ENCODE measurements around the gene ZNF771.

The ZNF771 gene

DNA sequence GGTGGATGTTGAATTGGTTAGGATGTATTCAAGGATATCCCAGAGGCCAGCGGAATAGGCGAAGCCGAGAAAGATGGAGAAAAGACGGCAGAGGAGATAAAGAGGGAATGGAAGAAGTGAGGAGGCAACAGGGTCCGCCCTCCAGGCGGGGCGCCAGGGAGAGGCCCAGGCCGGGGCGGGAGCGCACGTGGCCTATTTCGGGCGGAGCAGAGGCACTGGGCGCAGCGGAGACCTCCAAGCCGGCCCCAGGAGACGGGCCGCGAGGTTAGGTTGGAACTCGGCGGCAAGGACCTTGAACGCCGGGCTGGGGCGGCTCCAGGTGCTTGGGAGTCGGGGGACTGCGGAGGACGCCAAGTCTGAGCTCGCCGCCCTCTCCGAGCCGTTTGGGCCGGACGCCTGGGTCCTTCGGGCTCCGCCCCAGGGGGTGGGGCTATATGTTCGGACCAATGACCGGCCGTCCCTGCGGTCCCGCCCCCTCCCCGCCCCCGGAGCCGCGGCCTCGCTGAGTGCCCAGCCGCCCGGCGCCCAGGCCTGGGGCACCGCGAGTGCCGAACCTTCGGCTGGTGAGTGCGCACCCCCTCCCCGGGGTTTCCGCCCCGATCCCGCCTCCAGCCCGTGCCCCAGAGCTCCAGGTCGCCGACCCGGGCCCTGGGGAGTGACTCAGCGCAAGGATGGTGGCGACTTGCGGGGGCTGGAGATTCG is at the start of gene ZNF771:
ZNF771 (plus strand) TSS at position 505 of the 702 bp plus-strand sequence. CDS start 448 bp downstream, outside the sequence.
- DNase-seq (ENCODE audit: low read depth in 2 of 2) = peak; percentile 77 to 85

DNA sequence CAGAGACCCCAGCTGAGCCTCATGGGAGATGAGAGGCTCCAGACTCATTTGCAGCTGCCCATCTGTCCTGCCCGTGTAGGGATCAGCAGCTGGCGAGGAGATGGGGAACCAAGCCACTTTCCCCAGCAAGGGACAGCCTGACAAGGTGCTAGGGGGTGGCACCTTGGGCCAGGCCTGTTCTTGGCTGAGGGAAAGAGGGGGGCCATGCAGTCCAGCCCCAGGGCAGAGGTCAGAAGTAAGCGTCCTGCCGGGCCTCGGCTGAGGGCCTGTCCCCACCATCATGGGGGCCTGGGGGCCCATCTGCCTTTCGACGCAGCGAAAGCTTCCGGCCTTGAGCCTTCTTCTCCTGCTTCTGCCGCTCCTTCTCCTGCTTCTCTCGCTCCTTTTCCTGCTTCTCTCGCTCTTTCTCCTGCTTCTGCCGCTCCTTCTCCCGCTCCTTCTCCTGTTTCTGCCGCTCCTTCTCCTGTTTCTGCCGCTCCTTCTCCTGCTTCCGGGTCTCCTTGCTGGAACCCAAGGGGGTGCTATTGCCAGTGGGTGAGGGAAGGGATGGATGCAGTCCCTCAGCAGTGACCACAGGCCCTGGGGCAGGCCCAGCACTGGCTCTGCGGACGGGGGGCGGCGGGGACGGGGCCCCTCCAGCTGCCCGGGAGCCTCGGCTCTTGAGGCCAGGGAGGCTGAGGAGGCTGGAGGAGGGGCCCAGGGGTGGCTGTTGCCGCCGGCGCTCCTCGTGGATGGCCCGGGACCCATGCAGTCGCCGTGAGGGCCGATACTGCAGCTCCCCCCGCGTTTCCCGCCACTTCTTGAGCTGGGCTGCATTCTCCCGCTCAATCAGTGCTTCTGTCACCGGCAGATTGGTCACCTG is 49.5 kb upstream of the ZNF771 start:
- DNase-seq (ENCODE audit: low read depth in 2 of 2) = no peak

DNA sequence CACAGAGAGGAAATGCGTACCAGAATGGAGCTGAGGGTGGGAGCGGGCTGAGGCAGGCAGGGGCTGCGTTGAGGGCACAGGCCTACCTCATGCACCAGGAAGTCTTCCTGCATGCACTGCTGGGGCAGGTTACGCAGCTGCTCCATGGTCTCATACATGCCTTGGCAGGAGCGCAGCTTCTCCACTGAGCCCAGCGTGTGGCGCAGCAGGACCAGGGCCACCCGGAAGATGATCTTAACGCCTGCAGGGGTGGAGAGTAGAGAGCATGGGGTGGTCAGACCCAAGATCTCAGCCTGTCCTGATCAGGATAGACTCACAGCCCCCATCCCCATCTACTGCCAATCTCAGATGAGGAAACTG is 48.8 kb upstream of the ZNF771 start:
- DNase-seq (ENCODE audit: low read depth in 2 of 2) = no peak

DNA sequence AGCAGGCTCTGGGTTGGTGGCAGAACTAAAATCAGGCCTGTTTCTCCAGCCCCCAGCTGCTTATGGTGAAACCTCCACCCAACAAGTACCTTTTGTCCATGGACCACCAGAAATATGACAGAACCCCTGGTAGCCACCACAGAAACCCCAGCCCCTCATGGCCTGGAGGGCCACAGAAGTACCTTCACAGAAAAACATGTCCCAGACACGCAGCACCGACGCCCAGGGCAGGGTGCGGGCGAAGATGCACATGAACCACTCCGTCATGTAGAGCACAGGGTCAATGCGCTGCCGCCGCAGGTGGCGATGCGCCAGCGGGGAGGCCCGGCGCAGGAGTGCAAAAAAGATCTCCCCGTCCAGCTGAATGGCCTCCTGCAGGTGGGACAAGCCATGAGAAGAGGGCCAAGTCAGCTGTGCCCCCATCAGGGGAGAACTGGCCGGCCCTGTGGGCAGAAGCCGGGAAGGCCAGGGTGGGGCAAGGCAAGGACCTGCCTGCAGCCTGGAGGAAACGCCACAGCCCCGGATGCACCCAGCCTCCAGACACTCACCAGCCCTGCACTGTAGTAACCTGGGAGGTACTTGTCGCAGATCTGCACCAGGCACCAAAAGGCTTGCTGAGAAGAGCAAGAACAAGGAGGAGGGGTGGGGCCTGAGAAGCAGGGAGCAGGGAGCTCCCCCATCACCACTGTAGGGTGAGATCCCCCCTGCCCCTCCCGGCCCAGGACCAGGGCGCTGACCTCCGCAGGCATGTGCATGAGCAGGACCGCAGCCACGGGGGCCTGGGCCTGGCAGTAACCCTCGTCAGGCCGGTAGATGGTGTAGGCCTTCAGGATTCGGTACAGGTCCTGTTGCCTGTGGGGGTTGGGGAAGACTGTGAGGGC is 48.2 kb upstream of the ZNF771 start:
- no peak for DNase-seq (ENCODE audit: low read depth in 2 of 2)

DNA sequence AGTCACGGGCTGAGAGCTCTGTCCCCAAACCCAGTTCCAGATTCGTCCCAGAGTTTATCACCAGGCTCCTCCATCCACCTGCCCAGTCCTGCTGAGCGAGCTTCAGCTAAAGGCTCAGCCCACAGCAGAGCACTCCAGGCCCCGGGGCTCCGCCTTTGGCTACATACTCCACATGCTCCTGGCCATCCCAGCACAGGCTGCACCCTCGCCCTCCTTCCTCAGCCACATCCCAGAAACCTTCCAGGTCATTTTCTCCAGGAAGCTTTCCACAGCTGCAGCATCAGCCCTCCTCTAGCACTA is 47.6 kb upstream of the ZNF771 start:
- DNase-seq (ENCODE audit: low read depth in 2 of 2) = no peak

DNA sequence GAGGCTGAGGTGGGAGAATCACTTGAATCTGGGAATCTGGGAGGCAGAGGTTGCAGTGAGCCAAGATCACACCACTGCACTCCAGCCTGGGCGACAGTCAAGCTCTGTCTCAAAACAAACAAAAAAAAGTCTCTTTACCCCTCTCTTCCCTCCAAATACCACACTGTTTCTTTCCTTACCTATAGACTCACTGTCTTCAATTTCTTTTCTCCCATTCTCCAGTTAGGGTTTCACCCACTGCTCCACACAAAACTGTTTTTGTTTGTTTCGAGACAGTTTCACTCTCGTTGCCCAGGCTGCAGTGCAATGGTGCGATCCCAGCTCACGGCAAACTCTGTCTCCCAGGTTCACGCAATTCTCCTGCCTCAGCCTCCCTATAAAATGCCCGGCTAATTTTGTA is 46.2 kb upstream of the ZNF771 start:
- no peak for DNase-seq (ENCODE audit: low read depth in 2 of 2)

DNA sequence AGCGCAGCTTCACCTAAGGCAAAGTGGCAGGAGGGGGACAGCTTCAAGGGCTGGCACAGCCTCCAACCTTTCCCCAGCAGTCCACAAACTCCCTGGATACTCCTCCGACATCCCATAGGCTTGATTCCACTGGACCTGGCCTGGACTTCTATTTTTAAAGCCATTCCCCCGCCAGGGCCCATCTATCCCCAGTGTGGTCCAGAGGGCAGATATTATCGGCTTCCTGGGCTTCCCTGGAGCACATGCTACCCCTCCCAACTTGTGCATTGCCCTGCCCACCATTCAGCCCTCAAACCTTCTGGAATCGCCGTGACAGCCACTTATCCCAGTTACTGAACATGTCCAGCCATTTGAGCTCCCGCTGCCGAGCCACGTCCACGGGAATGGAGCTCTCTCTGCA is 42.2 kb upstream of the ZNF771 start:
- no peak for DNase-seq (ENCODE audit: low read depth in 2 of 2)

DNA sequence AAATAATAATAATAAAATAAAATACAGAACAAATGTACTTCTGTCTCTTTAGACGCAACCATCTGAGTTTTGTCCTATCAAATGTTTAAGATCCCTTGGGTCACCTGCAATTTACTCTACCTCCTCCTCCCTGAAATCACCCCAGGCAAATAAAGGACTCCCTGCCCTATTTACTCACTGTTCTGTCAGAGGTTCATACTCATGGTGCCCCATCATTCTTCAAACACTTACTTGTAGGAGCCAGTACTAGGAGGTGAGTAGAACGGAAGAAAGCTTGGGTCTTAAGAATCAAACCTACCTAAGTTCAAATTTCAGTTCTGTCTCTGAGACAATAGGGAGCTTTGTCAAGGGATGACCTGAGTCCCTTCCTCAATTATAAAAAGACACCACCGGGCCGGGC is 40.9 kb upstream of the ZNF771 start:
- DNase-seq (ENCODE audit: low read depth in 2 of 2) = no peak

DNA sequence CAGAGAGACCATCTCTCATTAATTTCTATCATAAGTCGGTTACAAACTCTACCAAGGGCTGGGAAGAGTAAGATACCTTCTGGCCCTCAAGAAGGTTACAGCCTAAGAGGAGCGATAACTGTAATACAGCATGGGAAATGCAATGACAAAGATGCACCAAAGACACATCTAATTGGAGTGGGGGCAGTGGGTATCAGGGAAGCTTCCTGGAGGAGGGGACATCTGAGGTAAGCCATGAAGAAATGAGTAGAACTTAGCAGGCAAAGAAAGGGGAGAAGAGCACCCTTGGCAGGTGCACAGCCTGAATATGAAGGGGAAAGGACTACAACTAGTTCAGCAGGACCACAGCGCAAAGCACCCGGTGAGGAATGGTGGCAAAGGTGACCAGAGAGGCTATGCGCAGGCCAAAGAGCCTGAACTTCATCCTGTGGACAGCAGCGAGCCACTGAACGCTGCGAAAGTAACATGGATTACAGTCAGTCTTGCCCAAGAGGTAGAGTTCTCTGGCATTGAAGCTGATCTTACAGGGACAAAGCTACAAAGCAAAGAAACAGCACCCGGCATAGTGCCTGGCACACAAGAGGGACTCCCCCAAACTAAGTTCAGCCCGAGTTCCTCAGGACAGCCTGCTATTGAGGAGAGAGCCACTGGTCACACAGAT is 39.9 kb upstream of the ZNF771 start:
- DNase-seq (ENCODE audit: low read depth in 2 of 2) = no peak

DNA sequence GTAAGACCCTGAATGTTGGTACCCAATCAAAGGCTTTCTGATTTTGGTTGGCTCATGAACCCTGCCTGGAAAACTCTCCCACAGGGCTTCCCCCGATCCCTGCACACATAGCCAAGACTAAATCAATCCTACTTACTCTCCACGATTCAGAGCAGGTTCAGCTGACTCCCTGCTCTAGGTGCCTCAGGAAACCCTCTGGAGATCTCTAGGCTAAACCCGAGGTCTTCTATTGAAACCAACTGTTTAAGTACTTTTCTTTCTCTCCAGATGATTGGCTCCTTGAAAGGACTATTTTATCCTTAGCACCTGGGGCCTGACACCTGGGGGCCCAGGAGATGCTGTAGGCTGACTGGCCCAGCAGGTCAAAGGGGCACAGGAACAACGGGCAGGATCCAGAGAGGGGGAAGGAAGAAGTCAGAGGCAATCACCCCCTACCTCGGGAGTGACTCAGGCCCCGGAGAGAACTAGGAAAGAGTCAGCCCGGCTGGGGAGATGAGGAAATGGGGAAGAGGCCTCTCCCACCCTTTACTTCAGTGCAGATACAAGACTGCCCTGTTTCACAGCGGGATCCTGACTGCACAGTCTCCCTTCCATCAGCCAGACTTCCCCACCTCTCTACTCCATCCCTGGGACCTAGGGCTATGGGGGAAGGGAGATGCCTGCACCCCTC is 39.1 kb upstream of the ZNF771 start:
- no peak for DNase-seq (ENCODE audit: low read depth in 2 of 2)

DNA sequence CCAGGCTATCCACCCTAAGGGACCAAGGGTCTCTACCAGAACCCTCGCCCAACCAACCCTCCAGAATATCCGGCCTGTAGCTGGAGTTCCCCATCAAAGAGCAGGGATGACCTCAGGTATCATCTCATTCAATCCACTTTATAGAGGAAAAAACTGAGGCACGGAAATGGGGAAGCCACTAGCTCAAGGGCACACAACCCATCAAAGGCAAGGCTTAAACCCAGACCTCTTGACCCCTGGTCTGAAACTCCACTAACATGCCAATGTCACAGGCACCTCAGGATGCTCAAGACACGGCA is 38.7 kb upstream of the ZNF771 start:
- no peak for DNase-seq (ENCODE audit: low read depth in 2 of 2)

DNA sequence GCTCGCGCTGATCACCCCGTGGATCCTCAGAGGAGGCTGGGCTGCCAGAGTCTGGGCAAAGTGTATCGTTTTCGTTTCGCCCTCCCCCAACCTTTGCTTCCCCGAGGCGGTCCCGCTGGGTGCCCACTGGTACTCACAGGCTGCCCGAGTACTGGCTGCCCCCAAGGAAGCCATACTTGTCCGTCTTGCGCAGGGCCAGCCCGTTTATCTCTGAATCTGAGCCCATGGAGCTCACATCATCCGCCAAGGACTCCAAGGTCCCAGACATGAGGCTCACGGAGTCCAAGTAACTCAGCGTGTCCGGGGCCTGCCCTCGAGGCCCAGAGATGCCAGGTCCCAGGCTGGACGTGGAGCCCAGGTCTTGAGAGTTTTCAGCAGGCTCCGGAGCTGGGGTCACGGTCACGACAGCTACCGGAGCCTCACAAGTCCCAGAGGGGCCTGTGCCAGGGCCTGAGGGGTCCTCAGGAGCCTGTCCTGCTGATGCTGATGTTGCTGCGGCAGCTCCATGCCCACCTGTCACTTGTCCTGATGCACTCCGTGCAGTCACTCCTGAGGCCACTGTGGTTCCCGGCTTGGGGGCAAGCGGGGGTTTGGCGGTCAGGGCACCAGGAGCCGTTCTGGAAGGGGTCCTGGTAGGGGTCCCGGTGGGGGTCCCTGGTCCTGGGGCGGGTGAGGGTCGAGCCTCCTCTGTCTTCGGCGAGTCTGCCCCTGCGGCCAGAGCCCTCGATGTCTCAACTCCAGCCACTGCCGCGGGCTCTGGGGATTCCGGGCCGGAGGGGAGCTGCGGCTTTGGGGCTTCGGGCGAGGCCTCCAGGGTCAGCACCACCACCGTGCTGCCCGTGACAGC is 38.1 kb upstream of the ZNF771 start:
- no peak for DNase-seq (ENCODE audit: low read depth in 2 of 2)

DNA sequence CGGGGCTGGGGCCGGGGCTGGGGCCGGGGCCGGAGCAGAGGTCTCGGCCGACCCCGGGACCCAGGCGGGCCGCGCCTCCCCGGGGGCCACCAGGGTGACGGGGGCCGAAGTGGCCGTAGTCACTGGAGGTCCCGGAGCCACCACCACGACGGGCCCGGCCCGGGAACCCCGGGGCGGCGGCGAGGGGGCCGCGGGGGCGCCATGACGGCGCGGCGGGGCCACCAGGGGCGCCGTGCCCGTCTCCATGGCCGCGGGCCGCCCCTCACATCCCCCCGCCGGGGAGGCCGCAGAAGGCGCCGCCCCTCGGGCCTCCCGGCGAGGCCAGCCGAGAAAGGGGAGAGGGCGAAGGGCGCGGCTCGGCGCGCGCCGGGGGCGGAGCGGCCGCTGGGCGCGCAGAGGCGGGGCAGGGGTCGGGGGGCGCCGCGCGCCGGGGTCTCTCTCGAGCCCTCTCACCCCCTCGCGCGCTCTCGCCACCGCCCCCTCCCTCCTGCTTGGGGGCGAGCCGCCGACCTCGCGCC is 37.4 kb upstream of the ZNF771 start:
- DNase-seq (ENCODE audit: low read depth in 2 of 2) = no peak

DNA sequence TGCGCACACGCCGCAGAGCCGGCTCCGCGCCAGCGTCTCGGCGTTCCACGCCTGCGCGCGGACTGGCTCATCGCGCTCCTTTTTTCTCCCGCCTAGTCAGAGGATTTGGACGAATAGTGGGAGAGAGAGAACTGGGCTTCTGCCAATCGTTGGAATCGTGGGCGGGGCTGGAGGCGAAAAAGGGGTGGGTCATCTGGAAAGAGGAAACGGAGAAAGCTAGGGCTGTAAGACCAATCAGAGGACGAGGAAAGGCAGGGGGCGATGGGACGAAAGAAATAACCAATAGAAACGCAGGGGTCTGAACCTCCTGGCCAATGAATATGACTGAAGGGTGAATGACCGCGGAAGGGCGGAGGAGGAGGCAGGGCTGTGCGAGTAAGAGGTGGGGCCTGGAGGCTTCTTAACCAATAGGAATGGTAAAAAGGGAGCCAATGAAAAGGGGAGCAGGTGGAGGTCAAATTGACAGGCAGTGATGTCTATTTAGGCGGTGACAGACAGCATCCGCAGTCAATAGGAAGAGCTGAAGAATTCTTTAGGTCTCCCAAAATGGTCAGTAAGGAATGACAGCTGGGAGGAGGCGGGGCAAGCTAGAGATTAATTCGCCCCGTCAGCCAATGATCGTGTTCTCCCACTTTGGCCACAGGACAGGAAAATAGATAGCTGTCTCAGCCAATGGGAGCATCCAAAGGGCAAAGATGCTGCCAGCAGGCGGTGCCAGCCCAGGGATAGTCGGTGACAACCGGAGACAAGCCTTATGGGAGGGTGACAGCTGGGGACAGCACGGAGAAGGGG is 36.8 kb upstream of the ZNF771 start, which contains the start of gene TBC1D10B:
TBC1D10B (minus strand) TSS at position 39 of the 792 bp plus-strand sequence. CDS start 311 bp downstream, outside the sequence.
- peak; percentile 97 to 98 for DNase-seq (ENCODE audit: low read depth in 2 of 2)

DNA sequence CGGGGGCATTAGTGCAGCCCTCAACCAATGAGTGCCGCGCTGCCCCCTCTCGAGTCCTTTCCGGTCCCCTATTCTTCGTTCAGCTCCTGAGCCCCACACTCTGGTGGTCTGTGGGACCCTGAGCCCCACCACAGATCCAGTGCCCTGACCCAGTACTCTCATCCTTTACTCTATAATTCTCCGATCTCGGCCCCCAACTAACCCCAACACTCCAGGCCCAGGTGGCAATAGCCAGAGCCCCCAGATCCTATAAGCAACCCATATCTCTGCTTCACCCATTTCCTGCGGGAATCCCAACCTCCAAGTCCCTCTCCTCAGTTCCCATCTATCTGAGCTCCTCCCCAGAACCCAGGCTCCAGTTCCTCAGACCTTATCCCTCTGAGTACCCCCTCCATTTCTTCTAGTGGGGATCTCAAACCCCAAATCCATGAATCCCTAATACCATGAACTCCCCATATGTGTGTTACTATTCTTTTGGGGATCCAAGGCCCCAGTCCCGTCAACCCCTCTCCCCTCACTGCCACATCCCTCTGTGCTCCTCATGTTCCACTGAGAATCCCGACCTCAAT is 36.1 kb upstream of the ZNF771 start:
- no peak for DNase-seq (ENCODE audit: low read depth in 2 of 2)

DNA sequence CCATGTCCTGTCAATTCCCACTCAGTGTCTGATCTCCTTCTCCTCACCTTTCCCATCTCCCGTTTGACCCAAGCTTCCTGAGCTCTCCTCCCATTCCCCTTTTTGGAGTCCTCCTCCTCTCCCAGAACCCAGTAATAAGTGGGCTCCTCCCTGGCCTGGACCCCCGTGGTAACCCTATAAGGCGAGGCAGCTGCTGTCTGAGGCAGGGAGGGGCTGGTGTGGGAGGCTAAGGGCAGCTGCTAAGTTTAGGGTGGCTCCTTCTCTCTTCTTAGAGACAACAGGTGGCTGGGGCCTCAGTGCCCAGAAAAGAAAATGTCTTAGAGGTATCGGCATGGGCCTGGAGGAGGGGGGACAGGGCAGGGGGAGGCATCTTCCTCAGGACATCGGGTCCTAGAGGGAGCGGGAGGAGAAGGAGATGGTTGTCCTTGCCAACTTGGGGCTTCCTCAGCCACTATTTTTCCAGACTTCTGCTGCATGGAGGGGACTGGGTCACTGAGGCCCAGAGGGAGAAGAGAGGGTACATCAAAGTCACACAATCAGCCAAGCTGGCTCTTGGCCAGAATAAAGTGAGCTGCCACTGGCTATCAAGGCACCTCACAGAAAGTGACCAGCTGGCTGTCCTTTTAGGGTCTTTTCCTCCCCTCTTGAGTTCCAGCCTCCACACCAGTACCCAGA is 35.2 kb upstream of the ZNF771 start:
- DNase-seq (ENCODE audit: low read depth in 2 of 2) = no peak

DNA sequence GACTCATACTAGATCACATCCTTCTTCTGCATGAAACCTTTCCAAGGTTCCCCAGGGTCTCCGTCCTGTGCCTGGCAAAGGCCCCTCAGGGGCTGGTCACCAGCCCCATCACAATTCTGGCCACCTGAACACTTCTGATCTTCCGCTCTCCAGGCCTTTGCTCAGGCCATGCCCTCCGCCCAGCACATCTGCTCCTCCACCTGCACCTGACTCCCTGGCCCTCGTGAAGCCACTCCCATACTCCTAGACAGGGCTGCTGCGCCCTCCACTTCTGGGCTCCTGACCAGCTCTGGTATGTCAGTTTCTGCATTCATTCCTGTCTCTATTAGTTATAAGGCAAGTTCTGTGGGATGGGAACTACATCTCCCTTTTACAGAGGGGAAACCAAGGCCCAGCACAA is 34.7 kb upstream of the ZNF771 start:
- DNase-seq (ENCODE audit: low read depth in 2 of 2) = no peak

DNA sequence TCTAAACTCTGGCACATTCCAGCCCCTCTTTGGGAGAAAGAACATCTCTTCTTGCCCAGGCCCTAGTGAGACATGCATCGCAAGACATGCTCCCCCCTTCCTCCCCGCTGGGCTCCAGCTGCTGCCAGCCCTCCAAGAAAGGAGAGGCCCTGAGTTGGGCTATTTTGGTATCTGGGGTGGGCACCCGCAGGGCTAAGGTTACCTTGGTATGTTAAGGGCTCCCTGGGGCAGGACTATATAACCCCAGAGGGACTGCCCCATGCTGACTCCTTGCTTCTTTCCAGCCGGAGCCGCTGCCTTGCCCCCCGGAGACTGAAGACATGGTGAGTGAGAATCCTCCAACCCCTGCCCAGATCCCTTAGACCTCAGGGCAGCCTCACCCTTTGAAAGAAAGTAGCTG is 32.9 kb upstream of the ZNF771 start, which contains the start of gene MYL11:
MYL11 (plus strand) TSS at position 265 of the 400 bp plus-strand sequence; CDS start at position 321, 56 bp downstream.
- DNase-seq (ENCODE audit: low read depth in 2 of 2) = no peak
